ENCODE results near the gene DTNBP1.

Gene DTNBP1

GRCh38 chr6:15535495-15536197, 127.2 kb downstream of the DTNBP1 start:
- Histone ChIP-seq H3K27ac (ENCODE audit: low read length) (no peak overlapping the region), H3K4me3 (ENCODE audit: low read length) (no peak overlapping the region), H3K9ac (ENCODE audit: low read depth, low read length) (no peak overlapping the region), H3K27me3 (ENCODE audit: insufficient read depth, low read length) (no peaks in the 10 kb centered on the region), H3K4me1 (ENCODE audit: insufficient read depth, low read length) (no peaks in the 10 kb centered on the region), H3K36me3 (ENCODE audit: insufficient read depth, low read depth, low read length) (no peaks in the 10 kb centered on the region; the same call in 1 of the 2 replicates), H3K9me3 (ENCODE audit: insufficient read depth, low read depth, low read length) (no peaks in the 10 kb centered on the region)

- H3K9me3 ChIP-seq (ENCODE audit: insufficient read depth, low read depth, low read length) = no peaks in the 10 kb centered on the region
- no peak overlapping the region for H3K27ac ChIP-seq (ENCODE audit: low read length)
- no peaks in the 10 kb centered on the region; the same call in 1 of the 2 replicates for H3K36me3 ChIP-seq (ENCODE audit: insufficient read depth, low read depth, low read length)
- no peak overlapping the region for H3K4me3 ChIP-seq (ENCODE audit: low read length)
- H3K4me1 ChIP-seq (ENCODE audit: insufficient read depth, low read length) = no peaks in the 10 kb centered on the region
- H3K9ac ChIP-seq (ENCODE audit: low read depth, low read length) = no peak overlapping the region
- H3K27me3 ChIP-seq (ENCODE audit: insufficient read depth, low read length) = no peaks in the 10 kb centered on the region
Observed at GRCh38 chr6:15534974-15535373, 127.9 kb downstream of the DTNBP1 start.

- Histone ChIP-seq H3K36me3 (ENCODE audit: insufficient read depth, low read depth, low read length) (no peaks in the 10 kb centered on the region; the same call in 1 of the 2 replicates), H3K27me3 (ENCODE audit: insufficient read depth, low read length) (no peaks in the 10 kb centered on the region), H3K4me1 (ENCODE audit: insufficient read depth, low read length) (no peaks in the 10 kb centered on the region), H3K27ac (ENCODE audit: low read length) (no peak overlapping the region), H3K9me3 (ENCODE audit: insufficient read depth, low read depth, low read length) (no peaks in the 10 kb centered on the region), H3K4me3 (ENCODE audit: low read length) (no peak overlapping the region), H3K9ac (ENCODE audit: low read depth, low read length) (no peak overlapping the region)
Observed at GRCh38 chr6:15533379-15534026, 129.3 kb downstream of the DTNBP1 start.

- Histone ChIP-seq H3K27ac (ENCODE audit: low read length) (no peak overlapping the region), H3K27me3 (ENCODE audit: insufficient read depth, low read length) (no peaks in the 10 kb centered on the region), H3K36me3 (ENCODE audit: insufficient read depth, low read depth, low read length) (no peaks in the 10 kb centered on the region; the same call in 1 of the 2 replicates), H3K9me3 (ENCODE audit: insufficient read depth, low read depth, low read length) (peaks cover 4% of the 10 kb centered on the region; the same call in 1 of the 2 replicates), H3K9ac (ENCODE audit: low read depth, low read length) (no peak overlapping the region), H3K4me1 (ENCODE audit: insufficient read depth, low read length) (no peaks in the 10 kb centered on the region), H3K4me3 (ENCODE audit: low read length) (no peak overlapping the region)
Observed at GRCh38 chr6:15531973-15532372, 130.9 kb downstream of the DTNBP1 start.

- no peak overlapping the region for H3K27ac ChIP-seq (ENCODE audit: low read length)
- H3K4me1 ChIP-seq (ENCODE audit: insufficient read depth, low read length) = no peaks in the 10 kb centered on the region
- H3K4me3 ChIP-seq (ENCODE audit: low read length) = no peak overlapping the region
- H3K9me3 ChIP-seq (ENCODE audit: insufficient read depth, low read depth, low read length) = peaks cover 16% of the 10 kb centered on the region; the same call in 1 of the 2 replicates
- H3K27me3 ChIP-seq (ENCODE audit: insufficient read depth, low read length) = no peaks in the 10 kb centered on the region
- no peak overlapping the region for H3K9ac ChIP-seq (ENCODE audit: low read depth, low read length)
- H3K36me3 ChIP-seq (ENCODE audit: insufficient read depth, low read depth, low read length) = no peaks in the 10 kb centered on the region; the same call in 1 of the 2 replicates
Observed at GRCh38 chr6:15530411-15530810, 132.4 kb downstream of the DTNBP1 start.

GRCh38 chr6:15528870-15529269, 134.0 kb downstream of the DTNBP1 start:
- Histone ChIP-seq H3K27ac (ENCODE audit: low read length) (no peak overlapping the region), H3K27me3 (ENCODE audit: insufficient read depth, low read length) (no peaks in the 10 kb centered on the region), H3K4me1 (ENCODE audit: insufficient read depth, low read length) (no peaks in the 10 kb centered on the region), H3K4me3 (ENCODE audit: low read length) (no peak overlapping the region), H3K9ac (ENCODE audit: low read depth, low read length) (no peak overlapping the region), H3K9me3 (ENCODE audit: insufficient read depth, low read depth, low read length) (peaks cover 31% of the 10 kb centered on the region), H3K36me3 (ENCODE audit: insufficient read depth, low read depth, low read length) (peaks cover 11% of the 10 kb centered on the region)

- Histone ChIP-seq H3K27me3 (ENCODE audit: insufficient read depth, low read length) (no peaks in the 10 kb centered on the region), H3K9ac (ENCODE audit: low read depth, low read length) (no peak overlapping the region), H3K4me3 (ENCODE audit: low read length) (no peak overlapping the region), H3K36me3 (ENCODE audit: insufficient read depth, low read depth, low read length) (peaks cover 20% of the 10 kb centered on the region), H3K9me3 (ENCODE audit: insufficient read depth, low read depth, low read length) (peaks cover 38% of the 10 kb centered on the region), H3K4me1 (ENCODE audit: insufficient read depth, low read length) (no peaks in the 10 kb centered on the region), H3K27ac (ENCODE audit: low read length) (no peak overlapping the region)
Observed at GRCh38 chr6:15527838-15528617, 134.8 kb downstream of the DTNBP1 start.

GRCh38 chr6:15526212-15526701, 136.6 kb downstream of the DTNBP1 start:
- no peak overlapping the region for H3K4me3 ChIP-seq (ENCODE audit: low read length)
- peaks cover 39% of the 10 kb centered on the region for H3K9me3 ChIP-seq (ENCODE audit: insufficient read depth, low read depth, low read length)
- H3K27me3 ChIP-seq (ENCODE audit: insufficient read depth, low read length) = no peaks in the 10 kb centered on the region
- H3K36me3 ChIP-seq (ENCODE audit: insufficient read depth, low read depth, low read length) = peaks cover 37% of the 10 kb centered on the region
- no peak overlapping the region for H3K27ac ChIP-seq (ENCODE audit: low read length)
- H3K9ac ChIP-seq (ENCODE audit: low read depth, low read length) = no peak overlapping the region
- H3K4me1 ChIP-seq (ENCODE audit: insufficient read depth, low read length) = no peaks in the 10 kb centered on the region

GRCh38 chr6:15524861-15525401, 137.9 kb downstream of the DTNBP1 start:
- no peaks in the 10 kb centered on the region for H3K4me1 ChIP-seq (ENCODE audit: insufficient read depth, low read length)
- no peak overlapping the region for H3K27ac ChIP-seq (ENCODE audit: low read length)
- peaks cover 51% of the 10 kb centered on the region for H3K36me3 ChIP-seq (ENCODE audit: insufficient read depth, low read depth, low read length)
- H3K4me3 ChIP-seq (ENCODE audit: low read length) = no peak overlapping the region
- H3K27me3 ChIP-seq (ENCODE audit: insufficient read depth, low read length) = no peaks in the 10 kb centered on the region
- H3K9me3 ChIP-seq (ENCODE audit: insufficient read depth, low read depth, low read length) = peaks cover 39% of the 10 kb centered on the region
- no peak overlapping the region for H3K9ac ChIP-seq (ENCODE audit: low read depth, low read length)

GRCh38 chr6:15523679-15524630, 138.9 kb downstream of the DTNBP1 start:
- peaks cover 60% of the 10 kb centered on the region for H3K36me3 ChIP-seq (ENCODE audit: insufficient read depth, low read depth, low read length)
- H3K9me3 ChIP-seq (ENCODE audit: insufficient read depth, low read depth, low read length) = peaks cover 39% of the 10 kb centered on the region
- no peak overlapping the region for H3K4me3 ChIP-seq (ENCODE audit: low read length)
- H3K27ac ChIP-seq (ENCODE audit: low read length) = no peak overlapping the region
- no peak overlapping the region for H3K9ac ChIP-seq (ENCODE audit: low read depth, low read length)
- H3K27me3 ChIP-seq (ENCODE audit: insufficient read depth, low read length) = no peaks in the 10 kb centered on the region
- no peaks in the 10 kb centered on the region for H3K4me1 ChIP-seq (ENCODE audit: insufficient read depth, low read length)

All from iPS-20b (cell line).